Spleen (tissue), 11 donors: ENCODE measurements around the gene PNMA8C. TPM values are rescaled to one million over a fixed set of nuclear protein-coding genes. Genes with fewer than 3 reads are reported as not detected.

ENCODE experiments used
- DNase-seq: peaks from one replicate; pipeline ENCODE4 v3.0.0-alpha.2; 2020
- H3K27ac ChIP-seq, 8 donors: fragments of 200-600 bp; sonication (generic) in 7 of 8; 1 replicate in 4 of 8; 2 replicates in 4 of 8; pipeline versions ENCODE4 v1.5.0 to v1.8.0; 2016 to 2021; ENCODE audit warnings: inconsistent platforms in 4 of 8, mild to moderate bottlenecking in 4 of 8, moderate library complexity in 1 of 8
- H3K27me3 ChIP-seq, 7 donors: fragments of 200-600 bp; sonication (generic) in 6 of 7; replicated peaks in 1 of 7; 1 replicate in 4 of 7; 2 replicates in 3 of 7; pipeline versions ENCODE4 v1.5.0 to v1.8.0; 2016 to 2021; ENCODE audit warnings: inconsistent platforms in 3 of 7, mild to moderate bottlenecking in 1 of 7
- H3K36me3 ChIP-seq, 6 donors: fragments of 200-600 bp; sonication (generic) in 5 of 6; 1 replicate in 4 of 6; 2 replicates in 2 of 6; pipeline versions ENCODE4 v1.5.0 to v1.8.0; 2016 to 2021; ENCODE audit warnings: inconsistent platforms in 2 of 6
- H3K4me1 ChIP-seq, 6 donors: fragments of 200-600 bp; sonication (generic) in 5 of 6; 1 replicate in 3 of 6; 2 replicates in 3 of 6; pipeline versions ENCODE4 v1.5.0 to v1.8.0; 2016 to 2021; ENCODE audit warnings: inconsistent platforms in 3 of 6
- H3K4me3 ChIP-seq, 8 donors: fragments of 200-600 bp; sonication (generic) in 7 of 8; 1 replicate in 4 of 8; 2 replicates in 4 of 8; pipeline versions ENCODE4 v1.5.0 to v1.8.0; 2016 to 2021; ENCODE audit warnings: inconsistent platforms in 4 of 8, mild to moderate bottlenecking in 4 of 8, moderate library complexity in 2 of 8
- H3K9me3 ChIP-seq, 8 donors: fragments of 200-600 bp; sonication (generic) in 7 of 8; 1 replicate in 4 of 8; 2 replicates in 4 of 8; pipeline versions ENCODE4 v1.5.0 to v1.8.0; 2016 to 2021; ENCODE audit warnings: inconsistent platforms in 4 of 8
- POLR2A ChIP-seq, 3 donors: fragments of 450-650 bp; IDR thresholded peaks; one replicate each; pipeline ENCODE4 v1.5.1; 2017; ENCODE audit warnings: antibody characterized with exemption in 3 of 3, mild to moderate bottlenecking in 1 of 3
- POLR2AphosphoS5 ChIP-seq, 3 donors: sonication (generic); formaldehyde crosslinking; IDR thresholded peaks; one replicate each; pipeline ENCODE4 v1.5.1; 2017; ENCODE audit warnings: antibody characterized with exemption in 3 of 3
- WGBS, 5 donors: extraction: QIAGEN DNeasy Blood & Tissue Kit in 3 of 5; methylation state at CpG; one replicate each; pipeline versions ENCODE4 v1.1.5 to v1.1.7; 2013 to 2018; 5-methylcytosine and 5-hydroxymethylcytosine counted together
- intact Hi-C: fragments of 100-400 bp; cut with DNase I; formaldehyde crosslinking; loops from one replicate; pipeline ENCODE4 v1.15.0; 2023; ENCODE audit warnings: low total_unique reads
- polyA plus RNA-seq, 3 donors: library from polyadenylated mRNA; stranded (reverse); fragments of 200-250 nt; gene quantifications; one replicate each; pipeline ENCODE4 v1.2.1, GENCODE V29; 2013
- total RNA-seq, 7 donors: library from RNA; depleted of rRNA in 3 of 7; stranded (reverse); fragments of >200 nt in 3 of 7; fragmentation: NEBNext Ultra II Directional in 4 of 7; extraction: Animal tissue kit (Norgen Biotek cat#: 25700) in 4 of 7; gene quantifications; one replicate each; pipeline versions ENCODE4 v1.1.0 to v1.2.1, GENCODE V29; 2016 to 2021
- TF ChIP-seq, protein P1 (sequence below), 11 experiments: fragments of 200-600 bp in 7 of 11; fragments of 450-650 bp in 4 of 11; sonication (generic) in 4 of 11; IDR thresholded peaks in 8 of 11; conservative IDR thresholded peaks in 3 of 11; 1 replicate in 7 of 11; 2 replicates in 4 of 11; pipeline versions ENCODE4 v1.4.0 to v1.8.0; 2016 to 2021; ENCODE audit warnings: antibody characterized with exemption in 11 of 11, inconsistent platforms in 4 of 11, mild to moderate bottlenecking in 1 of 11
- donor health status: healthy with polysubstance abuse.
- donor health status: DM: no; HTN: no; CAD: no; lungs with moderate emphysema.
- donor health status: DM: no; HTN: no; CAD: no.
- donor health status: Bipolar disorder and iron deficiency.
- donor health status: healthy.
- donor health status: DM: no; HTN: no; CAD: no.
- donor health status: DM: yes; HTN: yes; CAD: no.

Gene PNMA8C
- total and polyA plus RNA-seq, 10 donors = 0.03 TPM; not detected in 9

- H3K27me3 ChIP-seq = peaks cover 0 to 76% (median 11%) of the 10 kb centered on the region in 7 donors
- H3K36me3 ChIP-seq = no peaks in the 10 kb centered on the region
- WGBS, 5 donors = 58 to 69% (median 69%) methylated on average over 11 of the region's 11 CpGs
- no peak for TF ChIP-seq POLR2AphosphoS5 (IDR thresholded peaks at IDR 0.05)
- no peak for TF ChIP-seq POLR2A (IDR thresholded peaks at IDR 0.05)
- TF ChIP-seq, protein P1, sequence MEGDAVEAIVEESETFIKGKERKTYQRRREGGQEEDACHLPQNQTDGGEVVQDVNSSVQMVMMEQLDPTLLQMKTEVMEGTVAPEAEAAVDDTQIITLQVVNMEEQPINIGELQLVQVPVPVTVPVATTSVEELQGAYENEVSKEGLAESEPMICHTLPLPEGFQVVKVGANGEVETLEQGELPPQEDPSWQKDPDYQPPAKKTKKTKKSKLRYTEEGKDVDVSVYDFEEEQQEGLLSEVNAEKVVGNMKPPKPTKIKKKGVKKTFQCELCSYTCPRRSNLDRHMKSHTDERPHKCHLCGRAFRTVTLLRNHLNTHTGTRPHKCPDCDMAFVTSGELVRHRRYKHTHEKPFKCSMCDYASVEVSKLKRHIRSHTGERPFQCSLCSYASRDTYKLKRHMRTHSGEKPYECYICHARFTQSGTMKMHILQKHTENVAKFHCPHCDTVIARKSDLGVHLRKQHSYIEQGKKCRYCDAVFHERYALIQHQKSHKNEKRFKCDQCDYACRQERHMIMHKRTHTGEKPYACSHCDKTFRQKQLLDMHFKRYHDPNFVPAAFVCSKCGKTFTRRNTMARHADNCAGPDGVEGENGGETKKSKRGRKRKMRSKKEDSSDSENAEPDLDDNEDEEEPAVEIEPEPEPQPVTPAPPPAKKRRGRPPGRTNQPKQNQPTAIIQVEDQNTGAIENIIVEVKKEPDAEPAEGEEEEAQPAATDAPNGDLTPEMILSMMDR (IDR thresholded peaks at IDR 0.05 in 8 of 11, conservative IDR thresholded peaks at IDR 0.05 in 3 of 11) = no peak
- no peaks in the 10 kb centered on the region for H3K9me3 ChIP-seq
- H3K27ac ChIP-seq = peak overlapping the region in 4 of 8 donors; percentile 11 to 58 (median 24)
- intact Hi-C loops = no loop called here
- H3K4me1 ChIP-seq = peaks cover 0 to 13% (median 5%) of the 10 kb centered on the region in 6 donors
- H3K4me3 ChIP-seq = peak overlapping the region in 5 of 8 donors; percentile 9 to 54 (median 29)
- no peak for DNase-seq
Observed at GRCh38 chr19:46471811-46472543, 43.2 kb upstream of the PNMA8C start.

DNA sequence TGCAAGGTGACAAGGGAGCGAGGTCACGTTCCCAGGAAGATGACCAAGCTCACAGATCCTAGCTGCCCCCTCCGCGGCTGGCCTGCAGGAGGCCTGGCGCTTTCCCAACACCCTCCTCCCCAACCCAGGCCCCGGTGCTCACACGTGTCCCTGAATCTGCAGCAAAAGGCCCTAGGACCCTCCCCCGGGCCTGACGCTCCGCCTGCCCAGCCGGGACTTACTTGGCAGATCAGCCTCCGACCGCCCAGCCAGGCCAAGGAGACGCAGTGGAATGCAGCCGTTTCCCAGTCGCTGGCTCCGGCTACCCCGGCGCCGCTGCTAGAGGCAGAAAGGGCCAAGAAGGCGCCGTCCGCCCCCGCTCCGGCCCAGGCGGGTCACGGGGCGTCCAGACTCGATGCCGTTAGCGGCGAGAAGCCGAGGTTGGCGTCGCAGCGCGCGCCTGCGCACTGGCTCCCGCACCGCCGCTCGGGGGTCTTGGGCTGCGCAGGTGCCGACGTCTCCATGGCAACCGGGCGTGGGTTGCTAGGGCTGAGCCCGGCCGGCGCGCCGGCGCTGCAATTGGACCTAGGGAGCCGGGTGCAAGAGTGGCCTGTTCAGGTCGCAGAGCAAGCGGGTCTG, 42.5 kb upstream of the PNMA8C start, which contains the start of gene PNMA8A:
TSS of gene PNMA8A (minus strand) at position 448 of the 618 bp plus-strand sequence. CDS start 528 bp downstream, outside the sequence.
- 5 to 29% (median 7%) methylated on average over 7 to 57 of the region's 57 CpGs for WGBS, 5 donors
- Histone ChIP-seq H3K9me3 (no peaks in the 10 kb centered on the region), H3K4me3 (peak within 1 kb of the TSS in 6 of 8 donors; percentile 9 to 54 (median 24)), H3K36me3 (no peaks in the 10 kb centered on the region), H3K27ac (peak within 1 kb of the TSS in 6 of 8 donors; percentile 11 to 58 (median 29)), H3K27me3 (peaks cover 0 to 69% (median 11%) of the 10 kb centered on the region in 7 donors), H3K4me1 (peaks cover 0 to 13% (median 7%) of the 10 kb centered on the region in 6 donors)
- intact Hi-C loops = no loop called here
- peak; percentile 74 for DNase-seq
- TF ChIP-seq, protein P1 (IDR thresholded peaks at IDR 0.05 in 8 of 11, conservative IDR thresholded peaks at IDR 0.05 in 3 of 11) = peak in 1 of 11 experiments; percentile 8
- TF ChIP-seq POLR2AphosphoS5 (IDR thresholded peaks at IDR 0.05) = peak in 2 of 3 donors; percentile 40 to 57
- TF ChIP-seq POLR2A (IDR thresholded peaks at IDR 0.05) = no peak

- 82 to 93% (median 90%) methylated on average over 10 of the region's 10 CpGs for WGBS, 5 donors
- DNase-seq = no peak
- no peak overlapping the region for H3K27ac ChIP-seq
Observed at GRCh38 chr19:46470376-46470775, 41.6 kb upstream of the PNMA8C start.

More at GRCh38 chr19:46470376-46470775, 41.6 kb upstream of the PNMA8C start:
- Histone ChIP-seq H3K27me3 (peaks cover 0 to 68% (median 11%) of the 10 kb centered on the region in 7 donors), H3K4me1 (peaks cover 0 to 13% (median 7%) of the 10 kb centered on the region in 6 donors), H3K9me3 (no peaks in the 10 kb centered on the region), H3K4me3 (no peak overlapping the region), H3K36me3 (no peaks in the 10 kb centered on the region)
- intact Hi-C loops = no loop called here
- TF ChIP-seq POLR2AphosphoS5 (IDR thresholded peaks at IDR 0.05) (no peak), POLR2A (IDR thresholded peaks at IDR 0.05) (no peak)
- TF ChIP-seq, protein P1 (IDR thresholded peaks at IDR 0.05 in 8 of 11, conservative IDR thresholded peaks at IDR 0.05 in 3 of 11) = no peak
